NCI-H510A treated with DMSO at 0.1 percent for 48 hours (cell line): ENCODE data around the gene EFEMP2.

ENCODE experiments used
- DNase-seq: peaks from one replicate; lab custom pipeline; 2025; lab: John Stamatoyannopoulos, UW

Gene EFEMP2

GRCh38 chr11:65865550-65866172 is 6.9 kb downstream of the EFEMP2 start:
- DNase-seq: no peak

- no peak for DNase-seq
Measured at GRCh38 chr11:65864706-65865471, 7.7 kb downstream of the EFEMP2 start.

- no peak for DNase-seq
Measured at GRCh38 chr11:65863889-65864705, 8.5 kb downstream of the EFEMP2 start.

GRCh38 chr11:65862941-65863888 is 9.4 kb downstream of the EFEMP2 start:
- no peak for DNase-seq

GRCh38 chr11:65862191-65862735 is 10.3 kb downstream of the EFEMP2 start:
- DNase-seq: no peak

GRCh38 chr11:65861533-65862183 is 10.9 kb downstream of the EFEMP2 start:
- DNase-seq: no peak

GRCh38 chr11:65861165-65861505 is 11.5 kb downstream of the EFEMP2 start:
- no peak for DNase-seq

GRCh38 chr11:65860278-65861164 is 12.1 kb downstream of the EFEMP2 start, which contains the start of gene MUS81:
Gene MUS81 (plus strand): TSS chr11:65860433. CDS start chr11:65860754, 321 bp downstream.
- peak; percentile 90 for DNase-seq

GRCh38 chr11:65859812-65860277 is 12.8 kb downstream of the EFEMP2 start:
- no peak for DNase-seq

- peak; percentile 97 for DNase-seq
Measured at GRCh38 chr11:65859095-65859811, 13.3 kb downstream of the EFEMP2 start.

- DNase-seq: no peak
Measured at GRCh38 chr11:65858681-65859087, 13.9 kb downstream of the EFEMP2 start.

GRCh38 chr11:65857853-65858680 is 14.5 kb downstream of the EFEMP2 start, which contains the start of gene CFL1:
Gene CFL1 (minus strand): TSS chr11:65858180. CDS start chr11:65858099, 81 bp downstream.
- DNase-seq: peak; percentile 97

- DNase-seq: no peak
Measured at GRCh38 chr11:65857500-65857852, 15.1 kb downstream of the EFEMP2 start.

GRCh38 chr11:65856689-65857499 is 15.7 kb downstream of the EFEMP2 start:
- peak; percentile 68 for DNase-seq

GRCh38 chr11:65855927-65856363 is 16.7 kb downstream of the EFEMP2 start:
- DNase-seq: no peak

- no peak for DNase-seq
Measured at GRCh38 chr11:65854852-65855837, 17.5 kb downstream of the EFEMP2 start.
